ENCODE measurements around the gene CACNA1B.
"Not testable (repeated sequence)": the region's sequence is repeated elsewhere in the genome, so short reads cannot be mapped to it uniquely, and the experiment has no call there.

CACNA1B gene

GRCh38 chr9:137877506-137878122, at the start of gene CACNA1B:
Gene CACNA1B, plus strand, starts transcription at chr9:137877782. Its CDS starts 152 bp downstream, at chr9:137877934.
- not testable (repeated sequence) for DNase-seq

- DNase-seq, result no peak
Measured at GRCh38 chr9:137827908-137828526, 49.6 kb upstream of the CACNA1B start.

- no peak for DNase-seq
Measured at GRCh38 chr9:137828527-137829259, 48.9 kb upstream of the CACNA1B start.

GRCh38 chr9:137829260-137829996, 48.2 kb upstream of the CACNA1B start:
- DNase-seq, result no peak

- no peak for DNase-seq
Measured at GRCh38 chr9:137832191-137832700, 45.3 kb upstream of the CACNA1B start.

- no peak for DNase-seq
Measured at GRCh38 chr9:137832830-137833590, 44.6 kb upstream of the CACNA1B start.

- no peak for DNase-seq
Measured at GRCh38 chr9:137833721-137834613, 43.6 kb upstream of the CACNA1B start.

- DNase-seq, result no peak
Measured at GRCh38 chr9:137834846-137835546, 42.6 kb upstream of the CACNA1B start.

- DNase-seq, result no peak
Measured at GRCh38 chr9:137836151-137836830, 41.3 kb upstream of the CACNA1B start.

- DNase-seq, result no peak
Measured at GRCh38 chr9:137836831-137837241, 40.7 kb upstream of the CACNA1B start.

- no peak for DNase-seq
Measured at GRCh38 chr9:137837345-137838278, 40.0 kb upstream of the CACNA1B start.

- no peak for DNase-seq
Measured at GRCh38 chr9:137838576-137838975, 39.0 kb upstream of the CACNA1B start.

GRCh38 chr9:137843355-137843754, 34.2 kb upstream of the CACNA1B start:
- no peak for DNase-seq

- DNase-seq, result no peak
Measured at GRCh38 chr9:137851516-137852267, 25.9 kb upstream of the CACNA1B start.

- no peak for DNase-seq
Measured at GRCh38 chr9:137853392-137853995, 24.1 kb upstream of the CACNA1B start.

GRCh38 chr9:137860361-137860760, 17.2 kb upstream of the CACNA1B start:
- no peak for DNase-seq

- DNase-seq, result no peak
Measured at GRCh38 chr9:137865581-137866145, 11.9 kb upstream of the CACNA1B start.
